Stimulated activated naive CD8-positive, alpha-beta T cell treated with anti-CD3 and anti-CD28 coated beads, Interleukin-15, Interleukin-2, amounts not matched to agents 100 U/mL and 50 U/mL, for 24 hours (primary cell): Measurements from ENCODE around the gene GRK1.

Source experiments
- ATAC-seq: fragments of 150-1000 bp; cut with Tn5 transposase; one replicate; pipeline ENCODE4 v1.10.0; 2021
- DNase-seq: peaks from one replicate; pipeline ENCODE4 v3.0.0; 2021

The GRK1 gene

GRCh38 chr13:113650275-113650674 is 16.7 kb upstream of the GRK1 start:
- DNase-seq (no peak), ATAC-seq (no peak)

- no peak for ATAC-seq
- no peak for DNase-seq
These were observed 16.3 kb upstream of the GRK1 start for GRCh38 chr13:113650731-113651148.

- no peak for ATAC-seq
- DNase-seq, result no peak
These were observed 15.3 kb upstream of the GRK1 start for GRCh38 chr13:113651511-113652403.

- DNase-seq (no peak), ATAC-seq (no peak)
These were observed 14.4 kb upstream of the GRK1 start for GRCh38 chr13:113652404-113653263.

GRCh38 chr13:113653264-113654174 is 13.5 kb upstream of the GRK1 start:
- ATAC-seq (peak; percentile 19), DNase-seq (no peak)

- DNase-seq (no peak), ATAC-seq (no peak)
These were observed 12.9 kb upstream of the GRK1 start for GRCh38 chr13:113654175-113654560.

GRCh38 chr13:113654591-113655345 is 12.3 kb upstream of the GRK1 start:
- ATAC-seq, result no peak
- DNase-seq, result no peak

GRCh38 chr13:113655346-113656002 is 11.5 kb upstream of the GRK1 start:
- DNase-seq, result no peak
- ATAC-seq, result no peak

- ATAC-seq (no peak), DNase-seq (no peak)
These were observed 10.9 kb upstream of the GRK1 start for GRCh38 chr13:113656003-113656588.

- ATAC-seq, result no peak
These were observed 10.0 kb upstream of the GRK1 start for GRCh38 chr13:113656831-113657671.

GRCh38 chr13:113657851-113658741 is 8.9 kb upstream of the GRK1 start, which contains the start of gene ATP4B:
Gene ATP4B (minus strand): TSS chr13:113658198. CDS start chr13:113658144, 54 bp downstream.
- DNase-seq (no peak), ATAC-seq (no peak)

More at GRCh38 chr13:113656831-113657671, 10.0 kb upstream of the GRK1 start:
- DNase-seq, result no peak

GRCh38 chr13:113658836-113659235 is 8.2 kb upstream of the GRK1 start:
- no peak for ATAC-seq
- DNase-seq, result no peak

GRCh38 chr13:113659337-113659736 is 7.7 kb upstream of the GRK1 start:
- no peak for ATAC-seq
- no peak for DNase-seq

GRCh38 chr13:113660066-113660465 is 7.0 kb upstream of the GRK1 start:
- no peak for ATAC-seq
- no peak for DNase-seq

- no peak for DNase-seq
- ATAC-seq, result no peak
These were observed 5.5 kb upstream of the GRK1 start for GRCh38 chr13:113661509-113661908.

- ATAC-seq, result no peak
- no peak for DNase-seq
These were observed 3.1 kb upstream of the GRK1 start for GRCh38 chr13:113663934-113664333.

- ATAC-seq (no peak), DNase-seq (no peak)
These were observed 2.0 kb upstream of the GRK1 start for GRCh38 chr13:113664751-113665596.
